ENCODE measurements around the gene UBE2O.

- TF ChIP-seq CTCF (IDR thresholded peaks at IDR 0.05): no peak
- TF ChIP-seq POLR2A (IDR thresholded peaks at IDR 0.05): no peak
Observed at GRCh38 chr17:76420356-76421043, 32.5 kb downstream of the UBE2O start.

All from body of pancreas (tissue), 4 donors.